Measurements from ENCODE around the gene IL2. TPM values are rescaled to one million over a fixed set of nuclear protein-coding genes. Genes with fewer than 3 reads are reported as not detected.

IL2 gene
- polyA plus RNA-seq, 1 donor (not counting 4 experiments of a cell fraction or from before 2014, with no cell fraction given) = not detected

GRCh38 chr4:122431351-122431750 lies 25.2 kb downstream of the IL2 start:
- DNase-seq (ENCODE audit: low read depth, low spot score) (no peak), FAIRE-seq (no peak)
- Histone ChIP-seq H3K9me3 (ENCODE audit: control insufficient read depth, low read depth, low read length) (no peaks in the 10 kb centered on the region), H3K4me3 (ENCODE audit: control insufficient read depth in 2 of 3, extremely low read depth in 1 of 3, insufficient read depth in 2 of 3, low read depth in 1 of 3, low read length in 3 of 3) (no peak overlapping the region), H3K9me1 (ENCODE audit: control insufficient read depth, extremely low read depth, insufficient read depth, low read length) (no peaks in the 10 kb centered on the region), H2AFZ (ENCODE audit: control insufficient read depth, low read length) (no peak overlapping the region), H3K27ac (ENCODE audit: control insufficient read depth, insufficient read depth, low read length) (no peak overlapping the region), H3K4me2 (ENCODE audit: control insufficient read depth, extremely low read depth, insufficient read depth, low read depth, low read length) (no peak overlapping the region), H3K27me3 (ENCODE audit: control insufficient read depth, extremely low read depth, insufficient read depth, low read length) (no peaks in the 10 kb centered on the region), H3K4me1 (ENCODE audit: control insufficient read depth, extremely low read depth, insufficient read depth, low read length) (no peaks in the 10 kb centered on the region), H4K20me1 (ENCODE audit: control insufficient read depth, extremely low read depth, insufficient read depth, low read length) (no peaks in the 10 kb centered on the region), H3K9ac (ENCODE audit: control insufficient read depth, extremely low read depth, insufficient read depth, low read length) (no peak overlapping the region), H3K79me2 (ENCODE audit: control insufficient read depth, insufficient read depth, low read length) (no peaks in the 10 kb centered on the region), H3K36me3 (ENCODE audit: control insufficient read depth in 2 of 2, extremely low read depth in 1 of 2, insufficient read depth in 2 of 2, low read length in 2 of 2) (no peaks in the 10 kb centered on the region)
- dilution Hi-C loops (cut with MboI; ENCODE audit: extremely low pct_ligation_motif_present, low sequenced_read_pairs) = no loop called here
- TF ChIP-seq CTCF (optimal IDR thresholded peaks at IDR 0.05 in 1 of 3, IDR thresholded peaks at IDR 0.05 in 1 of 3, conservative IDR thresholded peaks at IDR 0.05 in 1 of 3; ENCODE audit: extremely low read depth in 1 of 3, insufficient read depth in 2 of 3, low read length in 3 of 3) (no peak), EZH2 (IDR thresholded peaks at IDR 0.05; ENCODE audit: low read length) (no peak)

GRCh38 chr4:122423246-122423645 lies 33.3 kb downstream of the IL2 start:
- DNase-seq (ENCODE audit: low read depth, low spot score) = no peak
- no peak for FAIRE-seq
- Histone ChIP-seq H3K27ac (ENCODE audit: control insufficient read depth, insufficient read depth, low read length) (no peak overlapping the region), H3K27me3 (ENCODE audit: control insufficient read depth, extremely low read depth, insufficient read depth, low read length) (no peaks in the 10 kb centered on the region), H3K4me2 (ENCODE audit: control insufficient read depth, extremely low read depth, insufficient read depth, low read depth, low read length) (no peak overlapping the region), H2AFZ (ENCODE audit: control insufficient read depth, low read length) (no peak overlapping the region), H3K4me1 (ENCODE audit: control insufficient read depth, extremely low read depth, insufficient read depth, low read length) (no peaks in the 10 kb centered on the region), H3K79me2 (ENCODE audit: control insufficient read depth, insufficient read depth, low read length) (no peaks in the 10 kb centered on the region), H3K9me1 (ENCODE audit: control insufficient read depth, extremely low read depth, insufficient read depth, low read length) (no peaks in the 10 kb centered on the region), H4K20me1 (ENCODE audit: control insufficient read depth, extremely low read depth, insufficient read depth, low read length) (no peaks in the 10 kb centered on the region), H3K4me3 (ENCODE audit: control insufficient read depth in 2 of 3, extremely low read depth in 1 of 3, insufficient read depth in 2 of 3, low read depth in 1 of 3, low read length in 3 of 3) (no peak overlapping the region), H3K36me3 (ENCODE audit: control insufficient read depth in 2 of 2, extremely low read depth in 1 of 2, insufficient read depth in 2 of 2, low read length in 2 of 2) (no peaks in the 10 kb centered on the region), H3K9me3 (ENCODE audit: control insufficient read depth, low read depth, low read length) (no peaks in the 10 kb centered on the region), H3K9ac (ENCODE audit: control insufficient read depth, extremely low read depth, insufficient read depth, low read length) (no peak overlapping the region)
- no peak for TF ChIP-seq CTCF (optimal IDR thresholded peaks at IDR 0.05 in 1 of 3, IDR thresholded peaks at IDR 0.05 in 1 of 3, conservative IDR thresholded peaks at IDR 0.05 in 1 of 3; ENCODE audit: extremely low read depth in 1 of 3, insufficient read depth in 2 of 3, low read length in 3 of 3)
- TF ChIP-seq EZH2 (IDR thresholded peaks at IDR 0.05; ENCODE audit: low read length) = no peak
- dilution Hi-C loops (cut with MboI; ENCODE audit: extremely low pct_ligation_motif_present, low sequenced_read_pairs) = no loop called here

All from keratinocyte (primary cell).